IMR-90 (cell line): ENCODE data around the gene FAM83E. TPM values are rescaled to one million over a fixed set of nuclear protein-coding genes. Genes with fewer than 3 reads are reported as not detected.
A peak's percentile ranks its signal among the peaks of the same experiment; 100 is the strongest.

ENCODE experiments used
- ATAC-seq: fragments of 200-7000 bp; cut with Tn5 transposase; 2 replicates; pipeline ENCODE4 v1.9.1; 2020; ENCODE audit warnings: low read depth, mild to moderate bottlenecking, moderate library complexity
- BruUV-seq: library from RNA; stranded (reverse); fragments of 400-500 nt; replicated peaks from 2 replicates; lab custom pipeline; 2021; lab: Mats Ljungman, UMichigan
- CTCF ChIA-PET: fragments of 300-600 bp; formaldehyde crosslinking; extraction: SDS; loops from one replicate; lab custom pipeline; 2021; ENCODE audit warnings: antibody characterized with exemption; lab: Yijun Ruan, JAX
- POLR2A ChIA-PET: fragments of 300-600 bp; sonication (Branson Sonifier 250); formaldehyde crosslinking; loops from one replicate; lab custom pipeline; 2022; ENCODE audit warnings: antibody characterized with exemption; ENCODE audit not compliant: unreplicated experiment; lab: Charles Lee
- DNase-seq: peaks from one replicate; pipeline ENCODE4 v3.0.0; 2013
- H2AFZ ChIP-seq: replicated peaks from 2 replicates; pipeline ENCODE3; 2013; ENCODE audit warnings: low read length, mild to moderate bottlenecking; ENCODE audit not compliant: poor library complexity
- H2AK5ac ChIP-seq: 2 replicates; pipeline ENCODE4 v1.6.1; 2013; ENCODE audit warnings: low read depth, low read length, inconsistent platforms
- H2AK9ac ChIP-seq: replicated peaks from 2 replicates; pipeline ENCODE3; 2013; ENCODE audit warnings: mild to moderate bottlenecking, low read depth, low read length, moderate library complexity; ENCODE audit not compliant: poor library complexity
- H2BK120ac ChIP-seq: 2 replicates; pipeline ENCODE4 v1.6.1; 2013; ENCODE audit warnings: low read depth, low read length, inconsistent platforms
- H2BK15ac ChIP-seq: 3 replicates; pipeline ENCODE4 v1.6.1; 2013; ENCODE audit warnings: low read depth, low read length, inconsistent platforms
- H2BK20ac ChIP-seq: 2 replicates; pipeline ENCODE4 v1.6.1; 2013; ENCODE audit warnings: low read depth, mild to moderate bottlenecking, inconsistent platforms, low read length, moderate library complexity
- H2BK5ac ChIP-seq: 2 replicates; pipeline ENCODE4 v1.6.1; 2013; ENCODE audit warnings: mild to moderate bottlenecking, low read depth, low read length, inconsistent platforms; ENCODE audit not compliant: poor library complexity, severe bottlenecking
- H3K14ac ChIP-seq: replicated peaks from 2 replicates; pipeline ENCODE4 v1.6.1; 2013; ENCODE audit warnings: low read depth, low read length, inconsistent platforms
- H3K18ac ChIP-seq: 2 replicates; pipeline ENCODE4 v1.6.1; 2013; ENCODE audit warnings: low read depth, low read length, control low read depth
- H3K23ac ChIP-seq: 2 replicates; pipeline ENCODE4 v1.6.1; 2013; ENCODE audit warnings: low read depth, low read length, inconsistent platforms
- H3K27ac ChIP-seq: 2 replicates; pipeline ENCODE4 v1.5.1; 2013; ENCODE audit warnings: mild to moderate bottlenecking, control low read depth, low read length; ENCODE audit not compliant: insufficient read depth
- H3K27me3 ChIP-seq: 2 replicates; pipeline ENCODE4 v1.6.1; 2013; ENCODE audit warnings: low read length; ENCODE audit not compliant: control insufficient read depth, insufficient read depth
- H3K36me3 ChIP-seq: 2 replicates; pipeline ENCODE4 v1.6.1; 2013; ENCODE audit warnings: low read length, mixed read lengths; ENCODE audit not compliant: control insufficient read depth, insufficient read depth
- H3K4ac ChIP-seq: 2 replicates; pipeline ENCODE4 v1.6.1; 2013; ENCODE audit warnings: low read depth, low read length, inconsistent platforms
- H3K4me1 ChIP-seq: 2 replicates; pipeline ENCODE4 v1.6.1; 2013; ENCODE audit warnings: low read length, mixed read lengths; ENCODE audit not compliant: control insufficient read depth, insufficient read depth
- H3K4me2 ChIP-seq: 2 replicates; pipeline ENCODE4 v1.6.1; 2013; ENCODE audit warnings: low read depth, mild to moderate bottlenecking, control low read depth, low read length, moderate library complexity
- H3K4me3 ChIP-seq: 2 replicates; pipeline ENCODE4 v1.5.1; 2013; ENCODE audit warnings: low read depth, mild to moderate bottlenecking, control low read depth, low read length, moderate library complexity; ENCODE audit not compliant: insufficient read depth
- H3K56ac ChIP-seq: 2 replicates; pipeline ENCODE4 v1.6.1; 2013; ENCODE audit warnings: low read length, inconsistent platforms; ENCODE audit not compliant: insufficient read depth; ENCODE audit errors: extremely low read depth
- H3K79me1 ChIP-seq, 2 experiments: 2 replicates each; pipeline ENCODE4 v1.6.1; 2013; ENCODE audit warnings: low read length in 2 of 2, inconsistent platforms in 1 of 2, low read depth in 1 of 2
- H3K9ac ChIP-seq: 2 replicates; pipeline ENCODE4 v1.6.1; 2013; ENCODE audit warnings: low read depth, low read length, control low read depth
- H3K9me1 ChIP-seq: 2 replicates; pipeline ENCODE4 v1.6.1; 2013; ENCODE audit warnings: low read length, inconsistent platforms; ENCODE audit not compliant: insufficient read depth
- H3K9me3 ChIP-seq: 2 replicates; pipeline ENCODE4 v1.6.1; 2013; ENCODE audit warnings: low read length; ENCODE audit not compliant: control insufficient read depth, insufficient read depth
- H4K20me1 ChIP-seq: 2 replicates; pipeline ENCODE4 v1.6.1; 2013; ENCODE audit warnings: low read length, inconsistent platforms; ENCODE audit not compliant: insufficient read depth
- H4K5ac ChIP-seq: 2 replicates; pipeline ENCODE4 v1.6.1; 2013; ENCODE audit warnings: mild to moderate bottlenecking, low read depth, low read length, control low read depth
- H4K8ac ChIP-seq, 2 experiments: 2 replicates each; pipeline ENCODE4 v1.6.1; 2013; ENCODE audit warnings: low read depth in 2 of 2, low read length in 2 of 2, control low read depth in 1 of 2, inconsistent platforms in 1 of 2
- H4K91ac ChIP-seq: 2 replicates; pipeline ENCODE4 v1.6.1; 2013; ENCODE audit warnings: low read depth, low read length, inconsistent platforms; ENCODE audit not compliant: insufficient read depth
- BHLHE40 ChIP-seq: fragments of 150-350 bp; IDR thresholded peaks from 2 replicates; pipeline ENCODE4 v1.6.1; 2016; ENCODE audit warnings: mild to moderate bottlenecking, low read depth, low read length
- FOS ChIP-seq: fragments of 150-350 bp; IDR thresholded peaks from 2 replicates; pipeline ENCODE4 v1.6.1; 2016; ENCODE audit warnings: low read depth, low read length
- MXI1 ChIP-seq: IDR thresholded peaks from 2 replicates; pipeline ENCODE4 v1.6.1; 2012; ENCODE audit warnings: low read depth, mild to moderate bottlenecking, low read length, moderate library complexity, borderline replicate concordance
- NFE2L2 ChIP-seq: fragments of 150-350 bp; IDR thresholded peaks from 2 replicates; pipeline ENCODE4 v1.6.1; 2016; ENCODE audit warnings: low read depth, mild to moderate bottlenecking, low read length
- POLR2A ChIP-seq: IDR thresholded peaks from 2 replicates; pipeline ENCODE4 v1.6.1; 2012; ENCODE audit warnings: mild to moderate bottlenecking, low read depth, low read length
- RAD21 ChIP-seq: IDR thresholded peaks from 2 replicates; pipeline ENCODE4 v1.6.1; 2012; ENCODE audit warnings: low read length, improper control_type of control experiment
- RFX5 ChIP-seq: IDR thresholded peaks from 2 replicates; pipeline ENCODE4 v1.8.0; 2012; ENCODE audit warnings: low read depth, mild to moderate bottlenecking, low read length, moderate library complexity
- WGBS, 2 experiments: methylation state at CpG; one replicate each; pipeline versions ENCODE4 v1.1.5 to v1.1.7; 2013; ENCODE audit warnings: missing lambda C conversion rate in 2 of 2; ENCODE audit not compliant: insufficient read length in 1 of 2; ENCODE audit errors: extremely low coverage in 2 of 2; 5-methylcytosine and 5-hydroxymethylcytosine counted together
- dilution Hi-C: fragments of 300-500 bp; cut with HindIII; formaldehyde crosslinking; loops from one replicate; pipeline ENCODE4 v1.14.3; 2018; ENCODE audit warnings: low sequenced_read_pairs; ENCODE audit not compliant: unreplicated experiment
- in situ Hi-C: fragments of 300-500 bp; cut with MboI; formaldehyde crosslinking; loops from 3 replicates; pipeline ENCODE4 v1.14.3; 2019; ENCODE audit warnings: low sequenced_read_pairs, inconsistent platforms, mixed read lengths
- intact Hi-C: fragments of 100-400 bp; cut with micrococcal nuclease; formaldehyde crosslinking; loops from 2 replicates; pipeline ENCODE4 v1.10.0; 2022
- polyA plus RNA-seq, 3 experiments: library from polyadenylated mRNA; depleted of rRNA; stranded (reverse); fragments of >200 nt; gene quantifications; 2 replicates each; pipeline ENCODE4 v1.2.3, GENCODE V29; 2012; ENCODE audit warnings: low replicate concordance in 1 of 3
- total RNA-seq: library from RNA; depleted of rRNA; stranded (reverse); fragments of >200 nt; gene quantifications from 2 replicates; pipeline ENCODE4 v1.2.3, GENCODE V29; 2012
- TF ChIP-seq, protein P1 (sequence below): conservative IDR thresholded peaks from 2 replicates; pipeline ENCODE4 v1.5.1; 2012; ENCODE audit warnings: mild to moderate bottlenecking, low read depth, low read length, improper control_type of control experiment
- TF ChIP-seq, protein P2 (sequence below): fragments of 150-350 bp; IDR thresholded peaks from 2 replicates; pipeline ENCODE4 v1.6.1; 2016; ENCODE audit warnings: low read depth, mild to moderate bottlenecking, low read length, moderate library complexity, borderline replicate concordance
- TF ChIP-seq, protein P3 (sequence below): fragments of 150-350 bp; IDR thresholded peaks from 2 replicates; pipeline ENCODE4 v1.6.1; 2017; ENCODE audit warnings: mild to moderate bottlenecking, antibody characterized with exemption, low read length, low read depth

FAM83E gene
- total and polyA plus RNA-seq, 2 of the 4 experiments (the other 2 are of a cell fraction) = 0.05 to 0.36 TPM

DNA sequence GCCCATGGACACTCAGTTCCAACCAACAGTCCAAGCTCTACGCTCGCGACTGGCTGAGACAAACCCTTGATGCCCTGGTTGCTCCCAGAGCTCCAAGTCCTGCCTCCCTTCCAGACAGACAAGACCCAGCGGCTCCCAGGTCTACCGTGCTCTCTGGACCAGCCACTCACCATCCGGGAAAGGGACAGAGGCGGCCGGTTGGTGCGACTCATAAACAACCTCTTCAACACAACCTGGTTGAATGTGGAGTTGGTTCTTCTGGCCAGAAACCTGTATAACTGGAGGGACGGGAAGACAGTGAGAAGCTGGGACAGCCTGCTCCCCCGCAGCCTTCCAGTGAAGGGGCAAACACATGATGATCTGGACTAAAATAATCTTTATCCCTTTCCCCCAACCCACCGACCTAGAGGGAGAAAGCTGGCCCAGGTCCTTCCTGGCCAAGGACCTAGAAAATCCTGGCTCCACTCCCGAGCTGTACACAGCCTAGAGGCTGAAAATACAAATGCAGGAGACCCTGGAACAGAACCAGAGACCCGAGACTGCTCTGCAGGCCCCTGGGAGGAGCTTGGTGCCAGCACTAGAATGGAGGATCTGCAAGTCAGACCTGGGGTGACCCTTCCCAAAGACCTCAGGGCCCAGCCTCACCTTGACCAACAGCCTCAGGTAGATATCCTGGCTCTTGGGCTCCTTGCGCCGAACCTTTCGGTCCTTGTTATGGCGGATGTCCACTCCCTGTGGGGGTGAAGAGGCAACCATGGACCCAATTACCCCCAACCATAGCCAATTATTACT lies 2.5 kb upstream of the FAM83E start:
- BruUV-seq = no TSS peak
- DNase-seq = no peak
- Histone ChIP-seq H3K23ac (peak overlapping the region; percentile 88; the same call in 1 of the 2 replicates), H2BK120ac (no peak overlapping the region), H2BK5ac (no peak overlapping the region), H3K79me1 (peaks cover 16 to 49% of the 10 kb centered on the region in 2 experiments; a peak in 3 of 4 replicates), H3K18ac (no peak overlapping the region), H3K9ac (peak overlapping the region; percentile 99), H2BK20ac (no peak overlapping the region), H4K91ac (no peak overlapping the region), H3K4me1 (peaks cover 9% of the 10 kb centered on the region), H3K27ac (no peak overlapping the region), H3K4ac (no peak overlapping the region), H2BK15ac (no peak overlapping the region), H4K5ac (no peak overlapping the region), H3K56ac (no peak overlapping the region), H3K27me3 (no peaks in the 10 kb centered on the region), H3K36me3 (peaks cover 28% of the 10 kb centered on the region), H2AK5ac (no peak overlapping the region; the same call in 1 of the 2 replicates), H3K4me3 (peak overlapping the region; percentile 82), H2AK9ac (no peak overlapping the region), H3K9me3 (no peaks in the 10 kb centered on the region), H3K14ac (0 out of 2 replicates have a peak overlapping the region, but pooled peaks have one; percentile 95), H4K8ac (no peak overlapping the region), H4K20me1 (peaks cover 53% of the 10 kb centered on the region), H2AFZ (no peak overlapping the region), H3K9me1 (peaks cover 4% of the 10 kb centered on the region), H3K4me2 (peak overlapping the region; percentile 97)
- TF ChIP-seq BHLHE40 = no peak
- TF ChIP-seq, protein P1, sequence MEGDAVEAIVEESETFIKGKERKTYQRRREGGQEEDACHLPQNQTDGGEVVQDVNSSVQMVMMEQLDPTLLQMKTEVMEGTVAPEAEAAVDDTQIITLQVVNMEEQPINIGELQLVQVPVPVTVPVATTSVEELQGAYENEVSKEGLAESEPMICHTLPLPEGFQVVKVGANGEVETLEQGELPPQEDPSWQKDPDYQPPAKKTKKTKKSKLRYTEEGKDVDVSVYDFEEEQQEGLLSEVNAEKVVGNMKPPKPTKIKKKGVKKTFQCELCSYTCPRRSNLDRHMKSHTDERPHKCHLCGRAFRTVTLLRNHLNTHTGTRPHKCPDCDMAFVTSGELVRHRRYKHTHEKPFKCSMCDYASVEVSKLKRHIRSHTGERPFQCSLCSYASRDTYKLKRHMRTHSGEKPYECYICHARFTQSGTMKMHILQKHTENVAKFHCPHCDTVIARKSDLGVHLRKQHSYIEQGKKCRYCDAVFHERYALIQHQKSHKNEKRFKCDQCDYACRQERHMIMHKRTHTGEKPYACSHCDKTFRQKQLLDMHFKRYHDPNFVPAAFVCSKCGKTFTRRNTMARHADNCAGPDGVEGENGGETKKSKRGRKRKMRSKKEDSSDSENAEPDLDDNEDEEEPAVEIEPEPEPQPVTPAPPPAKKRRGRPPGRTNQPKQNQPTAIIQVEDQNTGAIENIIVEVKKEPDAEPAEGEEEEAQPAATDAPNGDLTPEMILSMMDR = no peak
- TF ChIP-seq, protein P2, sequence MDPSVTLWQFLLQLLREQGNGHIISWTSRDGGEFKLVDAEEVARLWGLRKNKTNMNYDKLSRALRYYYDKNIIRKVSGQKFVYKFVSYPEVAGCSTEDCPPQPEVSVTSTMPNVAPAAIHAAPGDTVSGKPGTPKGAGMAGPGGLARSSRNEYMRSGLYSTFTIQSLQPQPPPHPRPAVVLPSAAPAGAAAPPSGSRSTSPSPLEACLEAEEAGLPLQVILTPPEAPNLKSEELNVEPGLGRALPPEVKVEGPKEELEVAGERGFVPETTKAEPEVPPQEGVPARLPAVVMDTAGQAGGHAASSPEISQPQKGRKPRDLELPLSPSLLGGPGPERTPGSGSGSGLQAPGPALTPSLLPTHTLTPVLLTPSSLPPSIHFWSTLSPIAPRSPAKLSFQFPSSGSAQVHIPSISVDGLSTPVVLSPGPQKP = no peak
- no peak for TF ChIP-seq RAD21
- TF ChIP-seq, protein P3, sequence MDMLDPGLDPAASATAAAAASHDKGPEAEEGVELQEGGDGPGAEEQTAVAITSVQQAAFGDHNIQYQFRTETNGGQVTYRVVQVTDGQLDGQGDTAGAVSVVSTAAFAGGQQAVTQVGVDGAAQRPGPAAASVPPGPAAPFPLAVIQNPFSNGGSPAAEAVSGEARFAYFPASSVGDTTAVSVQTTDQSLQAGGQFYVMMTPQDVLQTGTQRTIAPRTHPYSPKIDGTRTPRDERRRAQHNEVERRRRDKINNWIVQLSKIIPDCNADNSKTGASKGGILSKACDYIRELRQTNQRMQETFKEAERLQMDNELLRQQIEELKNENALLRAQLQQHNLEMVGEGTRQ = no peak
- no peak for TF ChIP-seq POLR2A
- TF ChIP-seq MXI1 = no peak
- no peak for TF ChIP-seq NFE2L2
- TF ChIP-seq RFX5 = no peak
- no peak for TF ChIP-seq FOS
- ChIA-PET CTCF (interaction anchor here (1.3 kb wide), 1 partner anchor 129 kb away, joined by 5 read pairs; no protein-coding TSS in a partner anchor), POLR2A (no interaction called here)
- dilution Hi-C loops = no loop called here
- intact Hi-C loops = no loop called here
- in situ Hi-C loops = no loop called here
- no peak for ATAC-seq
- 10% methylated on average over 2 of the region's 18 CpGs; no CpG with 5 or more reads in 1 of the 2 experiments for WGBS, 2 experiments
